Adipose tissue (tissue), 3 donors: Measurements from ENCODE around the gene HOXD1. TPM values are rescaled to one million over a fixed set of nuclear protein-coding genes. Genes with fewer than 3 reads are reported as not detected.

Experiments
- H3K27ac ChIP-seq: one replicate; pipeline ENCODE4 v1.5.1; 2013; ENCODE audit warnings: low read depth, low read length
- WGBS, 3 donors: extraction: QIAGEN DNeasy Blood & Tissue Kit; methylation state at CpG; one replicate each; pipeline ENCODE4 v1.1.7; 2013; 5-methylcytosine and 5-hydroxymethylcytosine counted together
- polyA plus RNA-seq, 3 donors: library from polyadenylated mRNA; stranded (reverse); fragments of 200-250 nt; gene quantifications; one replicate each; pipeline ENCODE4 v1.2.3, GENCODE V29; 2013
- donor health status: healthy with polysubstance abuse.
- donor health status: Bipolar disorder and iron deficiency.
- donor health status: healthy.

The HOXD1 gene
- polyA plus RNA-seq, 3 donors, result 0.14 to 0.83 (median 0.45) TPM

- 13 to 32% (median 29%) methylated on average over 47 of the region's 47 CpGs for WGBS, 3 donors
- H3K27ac ChIP-seq, result no peak overlapping the region
Observed at GRCh38 chr2:176174824-176175708, 13.4 kb upstream of the HOXD1 start.

DNA sequence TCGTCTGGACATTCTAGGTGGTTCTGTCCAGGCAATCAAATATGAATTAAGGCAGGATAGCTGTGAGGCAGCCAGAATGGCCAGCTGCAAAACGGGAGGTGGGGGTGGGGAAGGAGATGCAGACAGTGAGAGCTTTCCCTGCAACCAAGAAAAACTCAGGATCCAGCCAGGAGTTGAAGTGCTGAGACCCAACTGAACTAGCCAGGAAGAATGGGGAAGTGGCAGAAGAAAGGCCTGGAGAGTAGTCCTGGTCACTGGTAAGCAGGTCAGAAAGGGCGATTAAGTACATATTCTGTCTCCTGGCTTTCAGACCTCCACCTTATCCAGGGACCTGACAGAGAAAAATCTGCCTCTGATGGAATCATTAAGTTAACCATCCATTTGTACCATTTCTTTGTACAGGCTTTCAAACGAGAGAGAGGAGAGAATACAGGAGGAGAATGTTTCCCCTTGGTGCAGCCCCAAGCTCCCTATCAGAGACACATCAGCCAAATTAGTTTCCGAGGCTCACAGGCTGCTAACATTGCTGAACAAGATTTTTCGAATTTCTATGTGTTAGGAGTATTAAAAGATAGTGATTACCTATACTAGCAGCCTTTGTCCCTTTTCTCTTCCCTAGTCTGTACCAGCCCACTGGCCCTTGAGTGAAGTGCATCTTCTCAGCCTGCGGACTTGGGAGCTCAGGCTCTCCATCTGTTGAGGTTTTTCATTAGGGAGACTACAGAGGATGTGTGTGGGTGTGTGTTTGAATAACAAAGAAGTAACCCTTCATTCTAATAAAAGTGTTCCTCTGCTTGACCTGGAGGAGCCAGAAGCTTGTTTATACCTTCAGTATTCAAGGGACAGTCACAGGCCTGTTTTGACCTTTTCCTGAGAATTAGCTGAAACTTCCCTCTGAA is 12.5 kb upstream of the HOXD1 start:
- 68 to 71% (median 69%) methylated on average over 7 of the region's 7 CpGs for WGBS, 3 donors
- no peak overlapping the region for H3K27ac ChIP-seq

GRCh38 chr2:176177580-176178037 is 10.9 kb upstream of the HOXD1 start:
- H3K27ac ChIP-seq, result no peak overlapping the region
- 9 to 19% (median 14%) methylated on average over 12 of the region's 12 CpGs for WGBS, 3 donors

DNA sequence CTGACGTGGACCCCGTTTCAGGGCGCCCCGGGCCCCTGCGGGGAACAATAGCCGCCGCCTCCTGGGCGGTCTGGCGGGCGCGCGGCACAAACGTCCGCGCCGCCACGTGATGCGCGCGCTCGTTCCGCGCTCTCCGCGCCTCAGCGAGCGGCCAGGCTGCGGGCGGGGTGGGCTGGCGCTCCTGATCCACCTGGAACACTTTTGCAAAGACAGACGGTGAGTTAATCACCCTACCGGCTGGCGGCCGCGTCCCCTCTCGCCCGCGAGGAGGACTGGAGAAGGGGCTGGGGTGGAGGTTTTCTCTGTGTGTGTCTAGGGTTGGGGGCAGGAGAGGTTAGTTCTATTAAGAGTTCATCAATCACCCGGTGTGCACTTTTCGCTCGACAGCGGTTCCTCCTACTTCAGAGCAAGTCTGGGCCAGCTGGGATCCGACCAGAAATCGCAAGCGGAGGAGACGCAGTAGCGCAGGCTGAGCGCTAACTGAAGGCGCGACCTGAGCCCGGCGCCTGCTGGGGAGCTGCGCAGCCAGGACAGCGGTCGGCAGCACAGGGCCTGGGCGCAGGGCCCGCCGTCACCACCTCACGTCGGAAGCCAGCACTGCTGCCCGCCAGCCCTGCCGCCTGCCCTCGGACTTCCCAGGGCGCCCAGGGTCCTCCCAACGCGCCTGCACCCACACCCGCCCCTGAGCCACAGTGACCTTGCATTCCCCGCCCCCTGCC is 10.3 kb upstream of the HOXD1 start:
- 1 to 2% (median 2%) methylated on average over 67 to 68 of the region's 68 CpGs for WGBS, 3 donors
- no peak overlapping the region for H3K27ac ChIP-seq

- H3K27ac ChIP-seq, result no peak overlapping the region
- WGBS, 3 donors, result 16 to 25% (median 22%) methylated on average over 7 of the region's 7 CpGs
Observed at GRCh38 chr2:176178757-176179295, 9.6 kb upstream of the HOXD1 start.

GRCh38 chr2:176181551-176181950 is 6.9 kb upstream of the HOXD1 start:
- 62 to 76% (median 67%) methylated on average over 3 of the region's 3 CpGs for WGBS, 3 donors
- H3K27ac ChIP-seq, result no peak overlapping the region

- no peak overlapping the region for H3K27ac ChIP-seq
- 73 to 87% (median 79%) methylated on average over 3 of the region's 3 CpGs for WGBS, 3 donors
Observed at GRCh38 chr2:176182671-176183070, 5.8 kb upstream of the HOXD1 start.

GRCh38 chr2:176184749-176185148 is 3.7 kb upstream of the HOXD1 start:
- 48 to 80% (median 67%) methylated on average over 2 of the region's 2 CpGs for WGBS, 3 donors
- no peak overlapping the region for H3K27ac ChIP-seq

GRCh38 chr2:176186024-176186423 is 2.4 kb upstream of the HOXD1 start:
- no peak overlapping the region for H3K27ac ChIP-seq
- WGBS, 3 donors, result 80 to 92% (median 91%) methylated on average over 2 of the region's 2 CpGs

DNA sequence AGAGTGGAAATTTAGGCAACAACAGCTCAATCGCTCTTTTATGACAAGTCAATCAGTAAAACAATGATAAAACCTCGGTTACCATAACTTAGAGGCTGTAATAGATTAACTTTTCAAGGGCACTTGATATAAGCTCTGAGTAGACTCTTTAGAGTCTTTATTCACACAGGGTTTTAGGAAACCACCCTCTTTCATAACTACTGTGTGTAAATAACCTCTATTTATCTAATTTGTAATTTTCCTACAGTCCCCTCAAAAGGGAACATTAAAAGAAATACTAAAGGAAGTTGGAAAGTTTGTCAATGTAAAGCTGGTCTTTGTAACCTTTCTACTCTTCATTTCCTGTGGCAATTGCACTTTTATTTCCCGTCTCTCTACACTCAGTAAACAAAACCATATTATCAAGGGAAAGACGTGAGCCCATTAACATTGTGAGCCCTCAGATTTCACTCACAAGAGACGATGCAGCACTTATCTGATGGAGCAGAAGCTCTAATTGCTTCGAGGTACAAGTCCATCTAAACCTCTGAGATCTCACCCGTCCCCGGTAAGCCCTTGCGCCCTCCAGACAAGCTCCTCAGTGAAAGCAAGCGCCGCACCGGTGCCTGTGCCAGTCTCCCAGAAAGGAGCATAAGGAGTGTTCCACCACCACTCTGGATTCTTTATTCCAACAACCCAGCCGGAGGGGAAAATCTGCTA is 1.1 kb upstream of the HOXD1 start:
- WGBS, 3 donors, result 4 to 6% (median 6%) methylated on average over 13 of the region's 13 CpGs
- no peak overlapping the region for H3K27ac ChIP-seq

- H3K27ac ChIP-seq, result no peak overlapping the region
- 2% methylated on average over 94 to 98 of the region's 98 CpGs for WGBS, 3 donors
Observed at GRCh38 chr2:176188774-176189680, 559 bp downstream of the HOXD1 start.

DNA sequence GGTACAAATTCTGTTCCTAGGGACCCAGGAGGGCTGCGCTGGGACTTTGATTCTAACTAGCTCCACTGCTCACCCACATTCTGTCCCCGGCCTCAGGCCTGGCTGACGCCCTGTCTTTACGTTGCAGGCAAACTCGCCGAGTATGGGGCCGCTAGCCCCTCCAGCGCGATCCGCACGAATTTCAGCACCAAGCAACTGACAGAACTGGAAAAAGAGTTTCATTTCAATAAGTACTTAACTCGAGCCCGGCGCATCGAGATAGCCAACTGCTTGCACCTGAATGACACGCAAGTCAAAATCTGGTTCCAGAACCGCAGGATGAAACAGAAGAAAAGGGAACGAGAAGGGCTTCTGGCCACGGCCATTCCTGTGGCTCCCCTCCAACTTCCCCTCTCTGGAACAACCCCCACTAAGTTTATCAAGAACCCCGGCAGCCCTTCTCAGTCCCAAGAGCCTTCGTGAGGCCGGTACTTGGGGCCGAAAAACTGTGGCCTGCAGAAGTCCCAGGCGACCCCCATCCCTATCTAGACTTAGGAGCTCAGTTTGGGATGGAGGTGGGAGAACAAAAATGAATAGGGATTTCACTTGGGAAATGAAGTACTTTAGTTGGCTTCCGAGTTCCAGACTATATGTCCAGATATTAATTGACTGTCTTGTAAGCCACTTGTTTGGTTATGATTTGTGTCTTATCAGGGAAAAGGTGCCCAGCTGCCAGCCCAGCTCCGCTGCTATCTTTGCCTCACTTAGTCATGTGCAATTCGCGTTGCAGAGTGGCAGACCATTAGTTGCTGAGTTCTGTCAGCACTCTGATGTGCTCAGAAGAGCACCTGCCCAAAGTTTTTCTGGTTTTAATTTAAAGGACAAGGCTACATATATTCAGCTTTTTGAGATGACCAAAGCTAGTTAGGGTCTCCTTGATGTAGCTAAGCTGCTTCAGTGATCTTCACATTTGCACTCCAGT is 1.5 kb downstream of the HOXD1 start:
- H3K27ac ChIP-seq, result no peak overlapping the region
- 5 to 25% (median 13%) methylated on average over 28 of the region's 28 CpGs for WGBS, 3 donors

- 3 to 45% (median 21%) methylated on average over 1 of the region's 1 CpG for WGBS, 3 donors
- H3K27ac ChIP-seq, result no peak overlapping the region
Observed at GRCh38 chr2:176192351-176192750, 3.9 kb downstream of the HOXD1 start.

GRCh38 chr2:176193048-176193447 is 4.6 kb downstream of the HOXD1 start:
- no peak overlapping the region for H3K27ac ChIP-seq
- 12 to 21% (median 20%) methylated on average over 1 of the region's 1 CpG for WGBS, 3 donors

DNA sequence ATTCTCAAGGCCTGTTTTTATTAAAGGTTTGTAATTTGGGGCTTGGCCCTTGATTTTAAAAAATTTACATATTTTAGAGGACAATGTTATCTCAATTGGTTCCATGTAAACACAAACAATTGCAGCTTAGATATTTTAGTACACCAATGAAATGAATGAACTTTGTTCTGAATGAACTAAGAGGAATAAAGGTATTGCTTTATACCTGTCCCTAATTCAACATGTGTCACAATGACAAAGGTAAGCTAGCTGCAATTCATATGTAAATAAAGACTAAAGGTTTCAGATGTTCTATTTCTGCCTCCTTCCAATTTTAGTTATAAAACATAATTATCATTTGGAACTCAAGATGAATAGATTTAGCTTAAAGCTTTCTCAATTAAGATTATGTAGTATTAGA is 11.4 kb downstream of the HOXD1 start:
- H3K27ac ChIP-seq, result no peak overlapping the region

GRCh38 chr2:176200971-176201370 is 12.5 kb downstream of the HOXD1 start:
- WGBS, 3 donors, result 52 to 77% (median 76%) methylated on average over 21 of the region's 21 CpGs
- no peak overlapping the region for H3K27ac ChIP-seq
